ENCODE data around the gene TMTC1. TPM values are rescaled to one million over a fixed set of nuclear protein-coding genes. Genes with fewer than 3 reads are reported as not detected.

Gene TMTC1
- total and polyA plus RNA-seq, 7 donors: 15.8 to 45.8 (median 30.4) TPM

- no peak for DNase-seq
- H3K27ac ChIP-seq: peak overlapping the region; percentile 93
- no peaks in the 10 kb centered on the region for H3K36me3 ChIP-seq (ENCODE audit: insufficient read depth in 1 of 2, low read depth in 1 of 2)
- intact Hi-C loops (cut with DNase I): loop anchor here (2.0 to 10.0 kb wide), 7 partner anchors 15 to 1016 kb away; no protein-coding TSS in a partner anchor
- no peak for ATAC-seq
- WGBS, 3 donors: 6 to 27% (median 12%) methylated on average over 2 of the region's 2 CpGs
- H3K9me3 ChIP-seq: no peaks in the 10 kb centered on the region
- H3K4me1 ChIP-seq: peaks cover 44% of the 10 kb centered on the region
- no peak for TF ChIP-seq CTCF (IDR thresholded peaks at IDR 0.05)
- H3K27me3 ChIP-seq (ENCODE audit: insufficient read depth in 3 of 3, low read length in 2 of 3): no peaks in the 10 kb centered on the region
- H3K4me3 ChIP-seq: peak overlapping the region; percentile 75
Measured at GRCh38 chr12:29781705-29782266, 2.0 kb downstream of the TMTC1 start.

- intact Hi-C loops (cut with DNase I): loop anchor here (5.0 to 10.0 kb wide), 6 partner anchors 39 to 1016 kb away; no protein-coding TSS in a partner anchor
- ATAC-seq (no peak), DNase-seq (no peak)
- no peak for TF ChIP-seq CTCF (IDR thresholded peaks at IDR 0.05)
- H3K4me1 ChIP-seq: peaks cover 44% of the 10 kb centered on the region
- no peaks in the 10 kb centered on the region for H3K36me3 ChIP-seq (ENCODE audit: insufficient read depth in 1 of 2, low read depth in 1 of 2)
- H3K4me3 ChIP-seq: peak overlapping the region; percentile 75
- H3K27ac ChIP-seq: peak overlapping the region; percentile 93
- H3K27me3 ChIP-seq (ENCODE audit: insufficient read depth in 3 of 3, low read length in 2 of 3): no peaks in the 10 kb centered on the region
- no peaks in the 10 kb centered on the region for H3K9me3 ChIP-seq
Measured at GRCh38 chr12:29781188-29781587, 2.6 kb downstream of the TMTC1 start.

- Histone ChIP-seq H3K4me3 (peak overlapping the region; percentile 75), H3K9me3 (no peaks in the 10 kb centered on the region), H3K4me1 (peaks cover 44% of the 10 kb centered on the region), H3K36me3 (ENCODE audit: insufficient read depth in 1 of 2, low read depth in 1 of 2) (peaks cover 0 to 3% of the 10 kb centered on the region in 2 donors), H3K27me3 (ENCODE audit: insufficient read depth in 3 of 3, low read length in 2 of 3) (no peaks in the 10 kb centered on the region), H3K27ac (no peak overlapping the region)
- DNase-seq (no peak), ATAC-seq (no peak)
- intact Hi-C loops (cut with DNase I): loop anchor here (5.0 to 10.0 kb wide), 6 partner anchors 38 to 1017 kb away; no protein-coding TSS in a partner anchor
- no peak for TF ChIP-seq CTCF (IDR thresholded peaks at IDR 0.05)
Measured at GRCh38 chr12:29780084-29780483, 3.7 kb downstream of the TMTC1 start.

GRCh38 chr12:29778531-29778930 lies 5.2 kb downstream of the TMTC1 start:
- Histone ChIP-seq H3K27ac (no peak overlapping the region), H3K4me1 (peaks cover 45% of the 10 kb centered on the region), H3K27me3 (ENCODE audit: insufficient read depth in 3 of 3, low read length in 2 of 3) (no peaks in the 10 kb centered on the region), H3K9me3 (no peaks in the 10 kb centered on the region), H3K36me3 (ENCODE audit: insufficient read depth in 1 of 2, low read depth in 1 of 2) (peaks cover 0 to 3% of the 10 kb centered on the region in 2 donors), H3K4me3 (no peak overlapping the region)
- ATAC-seq: no peak
- intact Hi-C loops (cut with DNase I): no loop called here
- no peak for DNase-seq
- TF ChIP-seq CTCF (IDR thresholded peaks at IDR 0.05): no peak

GRCh38 chr12:29773076-29773475 lies 10.7 kb downstream of the TMTC1 start:
- no peaks in the 10 kb centered on the region for H3K9me3 ChIP-seq
- ATAC-seq (no peak), DNase-seq (no peak)
- H3K4me1 ChIP-seq: peaks cover 46% of the 10 kb centered on the region
- peaks cover under 1 to 3% of the 10 kb centered on the region in 2 donors for H3K36me3 ChIP-seq (ENCODE audit: insufficient read depth in 1 of 2, low read depth in 1 of 2)
- H3K27ac ChIP-seq: no peak overlapping the region
- intact Hi-C loops (cut with DNase I): no loop called here
- H3K27me3 ChIP-seq (ENCODE audit: insufficient read depth in 3 of 3, low read length in 2 of 3): no peaks in the 10 kb centered on the region
- WGBS, 3 donors: 37 to 68% (median 55%) methylated on average over 2 of the region's 2 CpGs
- no peak overlapping the region for H3K4me3 ChIP-seq
- TF ChIP-seq CTCF (IDR thresholded peaks at IDR 0.05): no peak

All from psoas muscle (tissue), 8 donors.